ENCODE results near the gene KIF6.

The KIF6 gene

DNA sequence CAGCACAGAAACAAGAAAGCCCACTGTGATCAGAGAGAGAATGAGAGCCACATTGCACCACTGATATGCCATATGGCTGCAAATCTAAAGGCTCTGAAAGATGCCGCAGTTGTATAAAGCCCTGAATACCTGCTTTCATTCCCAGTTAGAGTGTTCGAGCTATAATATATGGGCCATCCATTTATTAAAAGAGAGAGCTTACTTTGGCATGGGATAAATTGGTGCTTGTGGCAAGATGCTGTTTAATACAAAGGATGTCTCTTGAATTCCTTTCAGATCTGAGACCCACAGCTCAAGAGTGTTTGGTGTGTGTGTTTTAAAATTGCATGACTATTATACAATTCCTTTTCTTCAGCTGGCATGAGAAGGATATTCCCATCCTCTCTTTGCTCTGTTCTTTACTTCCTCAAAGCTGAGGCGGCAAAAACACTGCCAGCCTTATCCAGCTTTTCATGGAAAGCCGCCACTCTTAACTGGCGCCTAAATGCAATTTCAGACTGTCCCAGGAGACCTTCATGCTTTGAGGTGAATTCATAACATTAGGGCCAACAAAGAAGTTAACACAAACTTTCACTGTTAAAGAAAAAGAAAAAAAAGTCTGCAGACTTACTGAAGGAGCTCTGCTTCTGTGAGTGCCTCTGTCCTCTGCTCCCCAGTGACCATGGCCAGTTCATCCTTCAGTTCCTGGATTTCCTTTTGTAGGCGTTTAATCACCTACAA, 147.6 kb downstream of the KIF6 start:
- TF ChIP-seq GABPA (IDR thresholded peaks at IDR 0.05; ENCODE audit: low read depth) = no peak
- TF ChIP-seq, protein P1, sequence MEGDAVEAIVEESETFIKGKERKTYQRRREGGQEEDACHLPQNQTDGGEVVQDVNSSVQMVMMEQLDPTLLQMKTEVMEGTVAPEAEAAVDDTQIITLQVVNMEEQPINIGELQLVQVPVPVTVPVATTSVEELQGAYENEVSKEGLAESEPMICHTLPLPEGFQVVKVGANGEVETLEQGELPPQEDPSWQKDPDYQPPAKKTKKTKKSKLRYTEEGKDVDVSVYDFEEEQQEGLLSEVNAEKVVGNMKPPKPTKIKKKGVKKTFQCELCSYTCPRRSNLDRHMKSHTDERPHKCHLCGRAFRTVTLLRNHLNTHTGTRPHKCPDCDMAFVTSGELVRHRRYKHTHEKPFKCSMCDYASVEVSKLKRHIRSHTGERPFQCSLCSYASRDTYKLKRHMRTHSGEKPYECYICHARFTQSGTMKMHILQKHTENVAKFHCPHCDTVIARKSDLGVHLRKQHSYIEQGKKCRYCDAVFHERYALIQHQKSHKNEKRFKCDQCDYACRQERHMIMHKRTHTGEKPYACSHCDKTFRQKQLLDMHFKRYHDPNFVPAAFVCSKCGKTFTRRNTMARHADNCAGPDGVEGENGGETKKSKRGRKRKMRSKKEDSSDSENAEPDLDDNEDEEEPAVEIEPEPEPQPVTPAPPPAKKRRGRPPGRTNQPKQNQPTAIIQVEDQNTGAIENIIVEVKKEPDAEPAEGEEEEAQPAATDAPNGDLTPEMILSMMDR (IDR thresholded peaks at IDR 0.05; ENCODE audit: insufficient read depth, low read length) = no peak
- TF ChIP-seq, protein P2, sequence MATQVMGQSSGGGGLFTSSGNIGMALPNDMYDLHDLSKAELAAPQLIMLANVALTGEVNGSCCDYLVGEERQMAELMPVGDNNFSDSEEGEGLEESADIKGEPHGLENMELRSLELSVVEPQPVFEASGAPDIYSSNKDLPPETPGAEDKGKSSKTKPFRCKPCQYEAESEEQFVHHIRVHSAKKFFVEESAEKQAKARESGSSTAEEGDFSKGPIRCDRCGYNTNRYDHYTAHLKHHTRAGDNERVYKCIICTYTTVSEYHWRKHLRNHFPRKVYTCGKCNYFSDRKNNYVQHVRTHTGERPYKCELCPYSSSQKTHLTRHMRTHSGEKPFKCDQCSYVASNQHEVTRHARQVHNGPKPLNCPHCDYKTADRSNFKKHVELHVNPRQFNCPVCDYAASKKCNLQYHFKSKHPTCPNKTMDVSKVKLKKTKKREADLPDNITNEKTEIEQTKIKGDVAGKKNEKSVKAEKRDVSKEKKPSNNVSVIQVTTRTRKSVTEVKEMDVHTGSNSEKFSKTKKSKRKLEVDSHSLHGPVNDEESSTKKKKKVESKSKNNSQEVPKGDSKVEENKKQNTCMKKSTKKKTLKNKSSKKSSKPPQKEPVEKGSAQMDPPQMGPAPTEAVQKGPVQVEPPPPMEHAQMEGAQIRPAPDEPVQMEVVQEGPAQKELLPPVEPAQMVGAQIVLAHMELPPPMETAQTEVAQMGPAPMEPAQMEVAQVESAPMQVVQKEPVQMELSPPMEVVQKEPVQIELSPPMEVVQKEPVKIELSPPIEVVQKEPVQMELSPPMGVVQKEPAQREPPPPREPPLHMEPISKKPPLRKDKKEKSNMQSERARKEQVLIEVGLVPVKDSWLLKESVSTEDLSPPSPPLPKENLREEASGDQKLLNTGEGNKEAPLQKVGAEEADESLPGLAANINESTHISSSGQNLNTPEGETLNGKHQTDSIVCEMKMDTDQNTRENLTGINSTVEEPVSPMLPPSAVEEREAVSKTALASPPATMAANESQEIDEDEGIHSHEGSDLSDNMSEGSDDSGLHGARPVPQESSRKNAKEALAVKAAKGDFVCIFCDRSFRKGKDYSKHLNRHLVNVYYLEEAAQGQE (IDR thresholded peaks at IDR 0.05; ENCODE audit: insufficient replicate concordance, low read depth) = no peak
- TF ChIP-seq SPI1 (IDR thresholded peaks at IDR 0.05; ENCODE audit: borderline replicate concordance, low read depth) = no peak
- no peak for TF ChIP-seq POLR2AphosphoS5 (IDR thresholded peaks at IDR 0.05; ENCODE audit: low read depth)
- Histone ChIP-seq H3K27ac (replicated peaks) (no peak overlapping the region), H3K4me3 (replicated peaks; ENCODE audit: insufficient read depth, low read length) (no peak overlapping the region), H3K27me3 (ENCODE audit: insufficient read depth, poor library complexity, severe bottlenecking) (no peaks in the 10 kb centered on the region)
- no peak for DNase-seq (ENCODE audit: low read depth in 1 of 2, low spot score in 1 of 2)

DNA sequence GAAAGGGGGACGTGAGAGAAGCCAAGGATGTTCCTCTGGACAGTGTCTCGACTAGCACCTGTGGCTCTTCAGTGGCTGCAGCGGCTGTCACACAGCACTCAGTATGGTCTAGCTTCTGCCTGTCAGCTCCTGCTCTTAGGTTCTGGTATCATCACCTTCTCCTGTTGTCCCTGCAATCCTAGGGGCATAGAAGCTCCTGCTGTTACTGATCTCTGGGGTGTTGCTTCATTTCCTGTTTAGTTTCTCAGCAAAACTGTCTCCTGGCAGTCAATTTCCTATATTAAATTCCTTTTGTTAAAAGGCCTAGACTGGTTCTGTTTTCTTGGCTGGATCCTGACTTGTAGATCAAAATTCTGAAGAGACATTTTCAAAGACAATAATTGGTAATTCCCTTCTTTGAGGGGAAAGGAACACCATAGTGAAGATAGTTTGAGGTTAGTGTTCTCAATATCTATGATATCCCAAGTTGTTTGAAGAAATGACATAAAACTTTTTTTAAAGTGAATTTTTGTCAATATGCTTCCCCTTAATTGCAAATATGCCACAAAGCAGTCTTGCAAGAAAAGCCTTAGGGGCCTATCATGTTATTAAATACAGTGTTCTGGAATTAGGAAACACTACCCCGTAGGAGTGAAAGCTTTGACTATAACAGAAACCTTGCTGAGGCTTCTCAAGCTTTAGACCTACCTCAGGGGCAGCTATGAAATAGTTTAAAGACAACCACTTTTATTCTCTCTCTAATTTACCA, 148.5 kb downstream of the KIF6 start:
- no peak for TF ChIP-seq POLR2AphosphoS5 (IDR thresholded peaks at IDR 0.05; ENCODE audit: low read depth)
- no peak for TF ChIP-seq SPI1 (IDR thresholded peaks at IDR 0.05; ENCODE audit: borderline replicate concordance, low read depth)
- TF ChIP-seq, protein P1 (IDR thresholded peaks at IDR 0.05; ENCODE audit: insufficient read depth, low read length) = no peak
- TF ChIP-seq, protein P2 (IDR thresholded peaks at IDR 0.05; ENCODE audit: insufficient replicate concordance, low read depth) = no peak
- TF ChIP-seq GABPA (IDR thresholded peaks at IDR 0.05; ENCODE audit: low read depth) = no peak
- Histone ChIP-seq H3K27me3 (ENCODE audit: insufficient read depth, poor library complexity, severe bottlenecking) (no peaks in the 10 kb centered on the region), H3K4me3 (replicated peaks; ENCODE audit: insufficient read depth, low read length) (no peak overlapping the region), H3K27ac (replicated peaks) (no peak overlapping the region)
- no peak for DNase-seq (ENCODE audit: low read depth in 1 of 2, low spot score in 1 of 2)

GRCh38 chr6:39574991-39575390, 150.2 kb downstream of the KIF6 start:
- TF ChIP-seq SPI1 (IDR thresholded peaks at IDR 0.05; ENCODE audit: borderline replicate concordance, low read depth) (no peak), POLR2AphosphoS5 (IDR thresholded peaks at IDR 0.05; ENCODE audit: low read depth) (no peak), GABPA (IDR thresholded peaks at IDR 0.05; ENCODE audit: low read depth) (no peak)
- TF ChIP-seq, protein P1 (IDR thresholded peaks at IDR 0.05; ENCODE audit: insufficient read depth, low read length) = no peak
- TF ChIP-seq, protein P2 (IDR thresholded peaks at IDR 0.05; ENCODE audit: insufficient replicate concordance, low read depth) = no peak
- H3K4me3 ChIP-seq (replicated peaks; ENCODE audit: insufficient read depth, low read length) = no peak overlapping the region
- no peak for DNase-seq (ENCODE audit: low read depth in 1 of 2, low spot score in 1 of 2)
- H3K27me3 ChIP-seq (ENCODE audit: insufficient read depth, poor library complexity, severe bottlenecking) = no peaks in the 10 kb centered on the region
- no peak overlapping the region for H3K27ac ChIP-seq (replicated peaks)
